CD4-positive, alpha-beta T cell (primary cell): ENCODE measurements around the gene CSF2RB. TPM values are rescaled to one million over a fixed set of nuclear protein-coding genes. Genes with fewer than 3 reads are reported as not detected.
A peak's percentile ranks its signal among the peaks of the same experiment; 100 is the strongest.

Experiments
- ATAC-seq: fragments of 200-7000 bp; cut with Tn5 transposase; one replicate; pipeline ENCODE4 v1.10.0; 2022; ENCODE audit warnings: mild to moderate bottlenecking; ENCODE audit not compliant: poor library complexity
- CTCF ChIA-PET: fragments of 350-600 bp; sonication (Branson Sonifier 250); formaldehyde crosslinking; loops from one replicate; lab custom pipeline; 2021; ENCODE audit warnings: antibody characterized with exemption, inconsistent platforms; lab: Charles Lee
- POLR2A ChIA-PET: fragments of 350-600 bp; sonication (Branson Sonifier 250); formaldehyde crosslinking; loops from one replicate; lab custom pipeline; 2021; ENCODE audit warnings: antibody characterized with exemption, inconsistent platforms; lab: Charles Lee
- DNase-seq, 14 experiments: peaks; one replicate each; pipeline ENCODE4 v3.0.0-alpha.2; 2013 to 2020; ENCODE audit warnings: mixed read lengths in 2 of 14
- H3K27ac ChIP-seq, 2 donors: one replicate each; pipeline versions ENCODE4 v1.5.1 to v1.7.0; 2013; ENCODE audit warnings: low read length in 2 of 2, low read depth in 1 of 2, mild to moderate bottlenecking in 1 of 2
- H3K27me3 ChIP-seq, 2 experiments: 1 replicate in 1 of 2; 2 replicates in 1 of 2; pipeline versions ENCODE4 v1.6.1 to v1.7.0; 2013; ENCODE audit warnings: low read length in 2 of 2, control low read depth in 1 of 2, mild to moderate bottlenecking in 1 of 2, moderate library complexity in 1 of 2; ENCODE audit not compliant: insufficient read depth in 2 of 2, control insufficient read depth in 1 of 2
- H3K36me3 ChIP-seq: one replicate; pipeline ENCODE4 v1.6.1; 2013; ENCODE audit warnings: low read length, control low read depth; ENCODE audit not compliant: insufficient read depth
- H3K4me1 ChIP-seq: one replicate; pipeline ENCODE4 v1.6.1; 2013; ENCODE audit warnings: low read length, control low read depth; ENCODE audit not compliant: insufficient read depth
- H3K4me3 ChIP-seq: one replicate; pipeline ENCODE4 v1.5.1; 2013; ENCODE audit warnings: mild to moderate bottlenecking, low read length, moderate library complexity
- H3K9me3 ChIP-seq, 2 experiments: 1 replicate in 1 of 2; 2 replicates in 1 of 2; pipeline versions ENCODE4 v1.6.1 to v1.7.0; 2013; ENCODE audit warnings: low read length in 2 of 2, mild to moderate bottlenecking in 2 of 2, control low read depth in 1 of 2, moderate library complexity in 1 of 2; ENCODE audit not compliant: control insufficient read depth in 1 of 2, insufficient read depth in 1 of 2
- H3K27ac Mint-ChIP-seq: one replicate; pipeline ENCODE4 v1.8.0; 2020; ENCODE audit warnings: mixed read lengths
- H3K27me3 Mint-ChIP-seq: one replicate; pipeline ENCODE4 v1.8.0; 2021; ENCODE audit warnings: mixed read lengths
- H3K36me3 Mint-ChIP-seq: one replicate; pipeline ENCODE4 v1.8.0; 2021; ENCODE audit warnings: low read depth, mixed read lengths
- H3K4me1 Mint-ChIP-seq: one replicate; pipeline ENCODE4 v1.8.0; 2021; ENCODE audit warnings: low read depth, mixed read lengths
- H3K4me3 Mint-ChIP-seq: one replicate; pipeline ENCODE4 v1.8.0; 2020; ENCODE audit warnings: mild to moderate bottlenecking, mixed read lengths
- H3K9me3 Mint-ChIP-seq: one replicate; pipeline ENCODE4 v1.8.0; 2020; ENCODE audit warnings: mixed read lengths
- intact Hi-C, 2 experiments: fragments of 100-400 bp; cut with DNase I in 1 of 2; cut with micrococcal nuclease in 1 of 2; formaldehyde crosslinking; loops; one replicate each; pipeline versions ENCODE4 v1.15.1 to v1.9.0; 2023 to 2025; cut with DNase I, micrococcal nuclease
- total RNA-seq, 174 experiments: library from RNA in 2 of 174; stranded (reverse) in 2 of 174; gene quantifications; one replicate each; pipeline ENCODE4 v1.2.3 and lab custom pipeline; 2021 to 2026
- TF ChIP-seq, protein P1 (sequence below): fragments of 200-600 bp; IDR thresholded peaks from one replicate; pipeline ENCODE4 v1.8.0; 2022; ENCODE audit warnings: antibody characterized with exemption, mild to moderate bottlenecking

CSF2RB gene
- total RNA-seq, 2 experiments from 2014 or later: 1.5 TPM

DNA sequence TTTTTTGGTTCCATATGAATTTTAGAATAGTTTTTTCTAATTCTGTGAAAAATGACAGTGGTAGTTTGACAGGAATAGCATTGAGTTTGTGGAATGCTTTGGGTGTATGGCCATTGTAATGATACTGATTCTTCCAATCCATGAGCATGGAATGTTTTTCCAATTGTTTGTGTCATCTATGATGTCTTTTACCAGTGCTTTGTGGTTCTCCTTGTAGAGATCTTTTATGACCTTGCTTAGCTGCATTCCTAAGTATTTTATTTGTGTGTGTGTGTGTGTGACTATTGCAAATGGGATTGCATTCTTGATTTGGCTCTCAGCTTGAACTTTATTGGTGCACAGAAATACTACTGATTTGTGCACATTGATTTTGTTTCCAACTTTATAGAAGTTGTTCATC lies 3.0 kb upstream of the CSF2RB start:
- TF ChIP-seq, protein P1, sequence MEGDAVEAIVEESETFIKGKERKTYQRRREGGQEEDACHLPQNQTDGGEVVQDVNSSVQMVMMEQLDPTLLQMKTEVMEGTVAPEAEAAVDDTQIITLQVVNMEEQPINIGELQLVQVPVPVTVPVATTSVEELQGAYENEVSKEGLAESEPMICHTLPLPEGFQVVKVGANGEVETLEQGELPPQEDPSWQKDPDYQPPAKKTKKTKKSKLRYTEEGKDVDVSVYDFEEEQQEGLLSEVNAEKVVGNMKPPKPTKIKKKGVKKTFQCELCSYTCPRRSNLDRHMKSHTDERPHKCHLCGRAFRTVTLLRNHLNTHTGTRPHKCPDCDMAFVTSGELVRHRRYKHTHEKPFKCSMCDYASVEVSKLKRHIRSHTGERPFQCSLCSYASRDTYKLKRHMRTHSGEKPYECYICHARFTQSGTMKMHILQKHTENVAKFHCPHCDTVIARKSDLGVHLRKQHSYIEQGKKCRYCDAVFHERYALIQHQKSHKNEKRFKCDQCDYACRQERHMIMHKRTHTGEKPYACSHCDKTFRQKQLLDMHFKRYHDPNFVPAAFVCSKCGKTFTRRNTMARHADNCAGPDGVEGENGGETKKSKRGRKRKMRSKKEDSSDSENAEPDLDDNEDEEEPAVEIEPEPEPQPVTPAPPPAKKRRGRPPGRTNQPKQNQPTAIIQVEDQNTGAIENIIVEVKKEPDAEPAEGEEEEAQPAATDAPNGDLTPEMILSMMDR: no peak
- Histone ChIP-seq H3K4me3 (no peak overlapping the region), H3K36me3 (no peaks in the 10 kb centered on the region), H3K4me1 (peaks cover 8% of the 10 kb centered on the region), H3K27ac (no peak overlapping the region), H3K27me3 (peaks cover 6 to 10% of the 10 kb centered on the region in 2 experiments), H3K9me3 (no peaks in the 10 kb centered on the region)
- H3K4me3 Mint-ChIP-seq: no peak overlapping the region
- no peaks in the 10 kb centered on the region for H3K4me1 Mint-ChIP-seq
- ChIA-PET CTCF (interaction anchor here (1.2 kb wide), 1 partner anchor 60 kb away, joined by 4 read pairs; no protein-coding TSS in a partner anchor), POLR2A (no interaction called here)
- no peaks in the 10 kb centered on the region for H3K36me3 Mint-ChIP-seq
- no peak for ATAC-seq
- no peaks in the 10 kb centered on the region for H3K9me3 Mint-ChIP-seq
- peaks cover 54% of the 10 kb centered on the region for H3K27me3 Mint-ChIP-seq
- intact Hi-C loops: no loop called here
- no peak for DNase-seq
- H3K27ac Mint-ChIP-seq: no peak overlapping the region

DNA sequence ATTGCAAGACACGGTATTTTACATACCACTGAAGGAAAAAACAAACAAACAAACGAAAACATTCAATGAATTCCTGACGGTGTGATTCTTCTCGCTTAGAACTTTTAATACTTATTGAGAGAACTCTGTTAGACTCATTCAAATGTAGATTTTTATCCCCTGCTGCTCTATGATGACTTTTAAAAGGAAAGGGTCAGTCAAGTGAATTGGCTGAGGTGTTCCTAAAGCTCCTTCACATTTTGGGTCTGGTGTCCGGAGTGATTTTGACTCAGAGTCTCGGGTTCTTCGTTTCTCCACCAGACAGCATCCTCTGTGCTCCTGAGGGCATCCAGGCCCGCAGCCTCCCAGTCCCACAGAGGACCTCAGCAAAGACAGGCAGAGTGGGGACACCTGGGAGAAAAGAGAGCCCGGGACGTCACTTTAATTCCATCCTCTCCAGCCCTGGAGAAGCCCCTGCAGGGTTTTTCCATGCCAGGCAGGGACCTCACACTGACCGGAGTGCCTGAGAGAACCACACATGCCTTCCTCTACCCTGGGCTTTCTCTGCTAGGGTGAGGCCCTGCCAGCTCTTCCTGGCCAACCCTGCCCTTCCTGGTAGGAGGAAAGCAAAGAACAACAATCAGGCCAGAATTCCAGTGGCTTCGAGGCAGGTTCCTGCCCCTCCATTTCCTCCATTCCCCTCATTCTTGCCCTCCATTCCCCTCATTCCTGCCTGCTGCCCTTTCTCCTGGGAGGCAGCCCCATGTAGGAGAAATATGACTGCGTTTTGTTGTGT lies 1.4 kb upstream of the CSF2RB start:
- no peak overlapping the region for H3K27ac Mint-ChIP-seq

DNA sequence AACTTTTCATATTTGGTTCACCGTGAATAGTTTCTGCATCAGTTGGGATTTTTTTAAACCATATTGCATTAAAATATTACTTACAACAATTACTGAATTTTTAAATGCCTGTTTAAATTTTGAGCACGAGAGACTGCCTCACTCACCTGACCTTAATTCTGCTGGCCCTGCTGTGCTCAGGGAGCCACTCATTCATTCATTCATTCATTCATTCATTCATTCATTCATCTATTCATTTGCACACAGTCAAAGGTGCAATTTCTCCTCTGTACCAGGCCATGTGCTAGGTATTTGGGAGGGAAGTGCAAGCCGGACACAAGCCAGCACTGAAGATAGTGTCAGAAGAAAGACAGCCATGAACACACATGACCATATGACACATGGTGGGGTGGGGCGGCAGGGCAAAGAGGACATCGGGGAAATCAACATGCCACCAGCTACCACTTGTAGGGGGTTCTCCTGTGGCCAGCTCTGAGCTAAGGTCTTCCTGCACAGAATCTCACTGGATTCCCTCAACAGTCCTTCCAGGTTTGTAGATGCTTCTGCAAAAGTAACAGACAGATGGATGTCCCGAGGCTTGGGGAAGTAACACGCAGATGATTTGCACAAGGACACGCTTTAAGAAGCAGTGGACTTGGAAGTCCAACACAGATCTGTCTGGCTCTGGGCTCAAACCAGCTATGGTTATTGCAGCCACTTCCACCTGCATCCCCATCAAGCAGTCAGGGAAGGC lies 568 bp upstream of the CSF2RB start:
- no peak overlapping the region for H3K27ac ChIP-seq
- TF ChIP-seq, protein P1: no peak
- ChIA-PET POLR2A (no interaction called here), CTCF (no interaction called here)
- ATAC-seq (no peak), DNase-seq (peak in 1 of 14 experiments; percentile 20)
- H3K4me3 Mint-ChIP-seq: no peak overlapping the region
- peaks cover 1 to 10% of the 10 kb centered on the region in 2 experiments for H3K27me3 ChIP-seq
- H3K9me3 ChIP-seq: no peaks in the 10 kb centered on the region
- H3K4me1 ChIP-seq: peaks cover 8% of the 10 kb centered on the region
- intact Hi-C loops: no loop called here
- H3K36me3 Mint-ChIP-seq: no peaks in the 10 kb centered on the region
- H3K4me3 ChIP-seq: no peak overlapping the region
- no peak overlapping the region for H3K27ac Mint-ChIP-seq
- no peaks in the 10 kb centered on the region for H3K36me3 ChIP-seq
- H3K27me3 Mint-ChIP-seq: peaks cover 49% of the 10 kb centered on the region
- H3K9me3 Mint-ChIP-seq: no peaks in the 10 kb centered on the region
- no peaks in the 10 kb centered on the region for H3K4me1 Mint-ChIP-seq

More for the DNA sequence above, 1.4 kb upstream of the CSF2RB start:
- H3K4me1 Mint-ChIP-seq: no peaks in the 10 kb centered on the region
- peaks cover 52% of the 10 kb centered on the region for H3K27me3 Mint-ChIP-seq
- H3K4me3 Mint-ChIP-seq: no peak overlapping the region
- POLR2A ChIA-PET: no interaction called here
- ATAC-seq: no peak
- no peaks in the 10 kb centered on the region for H3K36me3 Mint-ChIP-seq
- no peaks in the 10 kb centered on the region for H3K9me3 Mint-ChIP-seq
- H3K4me3 ChIP-seq: no peak overlapping the region
- peaks cover 4 to 10% of the 10 kb centered on the region in 2 experiments for H3K27me3 ChIP-seq
- no peak for DNase-seq
- TF ChIP-seq, protein P1: no peak
- no peaks in the 10 kb centered on the region for H3K9me3 ChIP-seq
- H3K27ac ChIP-seq: no peak overlapping the region
- intact Hi-C loops: no loop called here
- no peaks in the 10 kb centered on the region for H3K36me3 ChIP-seq
- CTCF ChIA-PET: no interaction called here
- H3K4me1 ChIP-seq: peaks cover 8% of the 10 kb centered on the region
